HG03139 (cell line): ENCODE data around the gene CEP44.
"Not testable (repeated sequence)": the region's sequence is repeated elsewhere in the genome, so short reads cannot be mapped to it uniquely, and the experiment has no call there.

ENCODE experiments used
- ATAC-seq: cut with Tn5 transposase; IDR thresholded peaks from one replicate; pipeline ENCODE4 v1.9.1; 2021; ENCODE audit not compliant: unreplicated experiment

The CEP44 gene

GRCh38 chr4:174318829-174319764 is 35.4 kb downstream of the CEP44 start:
- no peak for ATAC-seq

GRCh38 chr4:174320494-174321199 is 36.9 kb downstream of the CEP44 start:
- no peak for ATAC-seq

GRCh38 chr4:174324236-174324635 is 40.5 kb downstream of the CEP44 start:
- no peak for ATAC-seq

- no peak for ATAC-seq
Observed at GRCh38 chr4:174324725-174325124, 41.0 kb downstream of the CEP44 start.

- ATAC-seq: no peak
Observed at GRCh38 chr4:174332741-174333493, 49.2 kb downstream of the CEP44 start.

GRCh38 chr4:174334628-174335027 is 50.9 kb downstream of the CEP44 start:
- ATAC-seq: peak; percentile 90

GRCh38 chr4:174340714-174341113 is 57.0 kb downstream of the CEP44 start:
- ATAC-seq: no peak

GRCh38 chr4:174349156-174349555 is 65.4 kb downstream of the CEP44 start:
- no peak for ATAC-seq

GRCh38 chr4:174352061-174352819 is 68.5 kb downstream of the CEP44 start:
- ATAC-seq: no peak

- ATAC-seq: no peak
Observed at GRCh38 chr4:174357321-174357720, 73.6 kb downstream of the CEP44 start.

GRCh38 chr4:174358410-174358809 is 74.7 kb downstream of the CEP44 start:
- peak; percentile 49 for ATAC-seq

- ATAC-seq: peak; percentile 95
Observed at GRCh38 chr4:174358829-174359228, 75.1 kb downstream of the CEP44 start.

- no peak for ATAC-seq
Observed at GRCh38 chr4:174362340-174362739, 78.6 kb downstream of the CEP44 start.

GRCh38 chr4:174363782-174364181 is 80.1 kb downstream of the CEP44 start:
- ATAC-seq: not testable (repeated sequence)

GRCh38 chr4:174365018-174365587 is 81.4 kb downstream of the CEP44 start:
- ATAC-seq: no peak

GRCh38 chr4:174369985-174370384 is 86.3 kb downstream of the CEP44 start:
- ATAC-seq: no peak

GRCh38 chr4:174373821-174374220 is 90.1 kb downstream of the CEP44 start:
- no peak for ATAC-seq

- ATAC-seq: no peak
Observed at GRCh38 chr4:174375422-174375821, 91.7 kb downstream of the CEP44 start.

- no peak for ATAC-seq
Observed at GRCh38 chr4:174377613-174378012, 93.9 kb downstream of the CEP44 start.

- ATAC-seq: no peak
Observed at GRCh38 chr4:174378951-174379350, 95.2 kb downstream of the CEP44 start.
